Psoas muscle (tissue), 8 donors: ENCODE data around the gene EXTL1. TPM values are rescaled to one million over a fixed set of nuclear protein-coding genes. Genes with fewer than 3 reads are reported as not detected.

Experiments
- ATAC-seq, 4 donors: fragments of 200-7000 bp; cut with Tn5 transposase; one replicate each; pipeline ENCODE4 v1.9.1; 2020; ENCODE audit warnings: moderate library complexity in 3 of 4, mild to moderate bottlenecking in 2 of 4
- DNase-seq, 2 donors: peaks; one replicate each; pipeline ENCODE4 v3.0.0-alpha.2; 2020
- H3K27ac ChIP-seq: fragments of 200-600 bp; one replicate; pipeline ENCODE4 v1.8.0; 2022
- H3K27me3 ChIP-seq, 3 donors: fragments of 200-600 bp in 1 of 3; one replicate each; pipeline versions ENCODE4 v1.6.1 to v1.8.0; 2013 to 2022; ENCODE audit warnings: low read length in 2 of 3, mild to moderate bottlenecking in 2 of 3, moderate library complexity in 1 of 3; ENCODE audit not compliant: insufficient read depth in 3 of 3
- H3K36me3 ChIP-seq, 2 donors: fragments of 200-600 bp in 1 of 2; one replicate each; pipeline versions ENCODE4 v1.6.1 to v1.8.0; 2013 to 2022; ENCODE audit warnings: low read depth in 1 of 2, mild to moderate bottlenecking in 1 of 2, moderate library complexity in 1 of 2; ENCODE audit not compliant: insufficient read depth in 1 of 2
- H3K4me1 ChIP-seq: fragments of 200-600 bp; one replicate; pipeline ENCODE4 v1.8.0; 2022
- H3K4me3 ChIP-seq: fragments of 200-600 bp; one replicate; pipeline ENCODE4 v1.8.0; 2022; ENCODE audit warnings: mild to moderate bottlenecking
- H3K9me3 ChIP-seq: fragments of 200-600 bp; one replicate; pipeline ENCODE4 v1.8.0; 2022
- WGBS, 3 donors: extraction: QIAGEN DNeasy Blood & Tissue Kit; methylation state at CpG; one replicate each; pipeline versions ENCODE4 v1.1.6 to v1.1.7; 2013; 5-methylcytosine and 5-hydroxymethylcytosine counted together
- intact Hi-C, 2 donors: fragments of 100-400 bp; cut with DNase I; formaldehyde crosslinking; loops; one replicate each; pipeline versions ENCODE4 v1.11.0 to v1.14.2; 2022
- polyA plus RNA-seq, 3 donors: library from polyadenylated mRNA; stranded (reverse); fragments of 200-250 nt; gene quantifications; one replicate each; pipeline ENCODE4 v1.2.3, GENCODE V29; 2013
- total RNA-seq, 4 donors: library from RNA; stranded (reverse); fragmentation: NEBNext Ultra II Directional in 2 of 4; extraction: Animal tissue kit (Norgen Biotek cat#: 25700) in 2 of 4; gene quantifications; one replicate each; pipeline versions ENCODE4 v1.2.1 to v1.2.4, GENCODE V29; 2021 to 2023
- TF ChIP-seq, protein P1 (sequence below): fragments of 200-600 bp; IDR thresholded peaks from one replicate; pipeline ENCODE4 v1.8.0; 2022; ENCODE audit warnings: antibody characterized with exemption
- donor health status: healthy with polysubstance abuse.
- donor health status: DM: no; HTN: no; CAD: no; lungs with moderate emphysema.
- donor health status: Bipolar disorder and iron deficiency.
- donor health status: healthy.
- donor health status: DM: yes; HTN: yes; CAD: no.
- donor health status: DM: no; HTN: no; CAD: no.
- donor health status: DM: no; HTN: no; CAD: no.
- donor health status: DM: yes; HTN: yes; CAD: no.

EXTL1 gene
- total and polyA plus RNA-seq, 7 donors, result 0.39 to 4.6 (median 1.1) TPM

DNA sequence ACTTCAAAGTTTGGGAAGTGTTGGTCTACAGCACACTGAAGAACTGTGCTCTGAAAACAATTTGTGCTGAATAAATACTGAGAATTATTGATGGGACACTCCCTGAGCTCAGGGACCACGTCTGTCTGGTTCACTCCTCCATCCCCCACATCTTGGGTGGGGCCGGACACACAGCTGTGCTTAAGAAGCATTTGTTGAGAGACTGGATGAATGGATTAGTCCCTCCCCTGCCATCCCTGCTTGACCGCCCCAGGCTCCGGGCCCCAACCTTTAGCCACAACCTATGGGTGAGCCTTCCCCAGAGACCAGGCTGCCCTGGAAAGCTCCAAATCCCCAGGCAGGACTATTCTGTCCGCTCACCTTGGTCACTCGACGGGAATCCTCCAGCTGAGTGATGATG, 38.3 kb downstream of the EXTL1 start:
- intact Hi-C loops, result no loop called here
- WGBS, 3 donors, result 48 to 65% (median 55%) methylated on average over 7 of the region's 7 CpGs
- H3K27ac ChIP-seq, result peak overlapping the region; percentile 88
- H3K36me3 ChIP-seq, result peaks cover 8 to 95% of the 10 kb centered on the region in 2 donors
- TF ChIP-seq, protein P1, sequence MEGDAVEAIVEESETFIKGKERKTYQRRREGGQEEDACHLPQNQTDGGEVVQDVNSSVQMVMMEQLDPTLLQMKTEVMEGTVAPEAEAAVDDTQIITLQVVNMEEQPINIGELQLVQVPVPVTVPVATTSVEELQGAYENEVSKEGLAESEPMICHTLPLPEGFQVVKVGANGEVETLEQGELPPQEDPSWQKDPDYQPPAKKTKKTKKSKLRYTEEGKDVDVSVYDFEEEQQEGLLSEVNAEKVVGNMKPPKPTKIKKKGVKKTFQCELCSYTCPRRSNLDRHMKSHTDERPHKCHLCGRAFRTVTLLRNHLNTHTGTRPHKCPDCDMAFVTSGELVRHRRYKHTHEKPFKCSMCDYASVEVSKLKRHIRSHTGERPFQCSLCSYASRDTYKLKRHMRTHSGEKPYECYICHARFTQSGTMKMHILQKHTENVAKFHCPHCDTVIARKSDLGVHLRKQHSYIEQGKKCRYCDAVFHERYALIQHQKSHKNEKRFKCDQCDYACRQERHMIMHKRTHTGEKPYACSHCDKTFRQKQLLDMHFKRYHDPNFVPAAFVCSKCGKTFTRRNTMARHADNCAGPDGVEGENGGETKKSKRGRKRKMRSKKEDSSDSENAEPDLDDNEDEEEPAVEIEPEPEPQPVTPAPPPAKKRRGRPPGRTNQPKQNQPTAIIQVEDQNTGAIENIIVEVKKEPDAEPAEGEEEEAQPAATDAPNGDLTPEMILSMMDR, result no peak
- H3K9me3 ChIP-seq, result no peaks in the 10 kb centered on the region
- no peaks in the 10 kb centered on the region for H3K27me3 ChIP-seq
- ATAC-seq (peak in 1 of 4 donors; percentile 0), DNase-seq (peak in 1 of 2 donors; percentile 67)
- peak overlapping the region; percentile 72 for H3K4me3 ChIP-seq
- H3K4me1 ChIP-seq, result peaks cover 56% of the 10 kb centered on the region

DNA sequence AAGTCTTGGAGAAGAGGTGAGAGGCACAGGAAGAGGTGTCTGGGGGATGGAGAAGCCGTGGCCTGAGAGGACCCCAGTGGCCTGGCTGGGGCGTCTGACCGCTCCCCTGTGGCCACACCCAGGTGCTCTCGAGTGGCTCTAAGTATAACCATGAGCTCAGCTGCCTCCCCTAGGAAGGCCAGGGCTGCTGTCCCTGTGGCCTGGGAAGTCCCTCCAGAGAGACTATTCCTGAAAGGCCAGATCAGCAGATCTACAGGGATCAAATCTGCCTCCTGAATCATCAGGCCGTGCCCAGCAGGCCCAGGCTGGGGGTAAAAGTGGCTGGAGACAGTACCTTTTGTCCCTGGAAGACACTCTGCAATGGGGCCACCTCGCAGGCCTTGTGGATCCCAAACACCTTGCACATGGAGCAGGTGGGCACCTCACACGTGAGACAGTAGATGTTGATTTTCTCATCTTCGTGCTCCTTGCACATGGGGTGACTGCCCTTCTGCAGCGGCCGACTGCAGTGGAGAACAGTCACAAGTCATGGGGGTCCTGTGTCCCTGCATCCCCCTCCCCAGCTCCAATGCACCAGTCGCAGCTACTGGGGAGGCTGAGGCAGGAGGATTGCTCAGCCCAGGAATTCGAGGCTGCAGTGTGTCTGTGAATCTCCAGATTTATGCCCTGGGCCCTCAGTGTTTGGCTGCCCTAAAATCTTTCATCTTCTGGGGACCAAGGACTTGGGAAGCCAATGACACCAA, 39.4 kb downstream of the EXTL1 start:
- Histone ChIP-seq H3K27me3 (no peaks in the 10 kb centered on the region), H3K9me3 (no peaks in the 10 kb centered on the region), H3K36me3 (peaks cover 8 to 88% of the 10 kb centered on the region in 2 donors), H3K4me1 (peaks cover 56% of the 10 kb centered on the region), H3K27ac (peak overlapping the region; percentile 88), H3K4me3 (peak overlapping the region; percentile 72)
- TF ChIP-seq, protein P1, result no peak
- peak in 1 of 2 donors; percentile 76 for DNase-seq
- ATAC-seq, result peak; percentile 19 to 84 (median 61)
- 40 to 56% (median 41%) methylated on average over 12 of the region's 12 CpGs for WGBS, 3 donors
- intact Hi-C loops, result no loop called here

DNA sequence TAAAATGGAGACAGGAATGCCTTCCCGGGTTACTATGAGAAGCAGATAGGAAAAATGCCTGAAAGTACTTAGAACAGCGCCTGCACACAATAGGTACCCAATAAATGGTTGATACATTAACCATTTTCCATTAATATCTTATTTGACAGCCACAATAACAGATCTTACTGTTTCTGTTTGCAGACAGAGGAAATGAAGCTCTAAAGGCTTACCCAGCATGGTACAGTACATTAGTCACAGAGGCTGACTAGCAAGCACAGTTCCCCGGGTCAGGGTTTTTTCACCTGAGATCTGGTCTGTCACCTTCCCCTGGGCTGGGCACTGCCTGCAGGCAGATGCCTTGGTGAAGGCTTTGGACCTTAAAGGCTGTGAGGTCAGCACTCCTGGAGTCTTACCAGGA, 43.0 kb downstream of the EXTL1 start:
- DNase-seq (peak in 1 of 2 donors; percentile 54), ATAC-seq (no peak)
- peak overlapping the region; percentile 72 for H3K4me3 ChIP-seq
- intact Hi-C loops, result no loop called here
- H3K9me3 ChIP-seq, result no peaks in the 10 kb centered on the region
- TF ChIP-seq, protein P1, result no peak
- no peaks in the 10 kb centered on the region for H3K27me3 ChIP-seq
- WGBS, 3 donors, result 32 to 49% (median 36%) methylated on average over 3 of the region's 3 CpGs
- H3K4me1 ChIP-seq, result peaks cover 40% of the 10 kb centered on the region
- H3K27ac ChIP-seq, result peak overlapping the region; percentile 88
- H3K36me3 ChIP-seq, result peaks cover 6 to 60% of the 10 kb centered on the region in 2 donors

DNA sequence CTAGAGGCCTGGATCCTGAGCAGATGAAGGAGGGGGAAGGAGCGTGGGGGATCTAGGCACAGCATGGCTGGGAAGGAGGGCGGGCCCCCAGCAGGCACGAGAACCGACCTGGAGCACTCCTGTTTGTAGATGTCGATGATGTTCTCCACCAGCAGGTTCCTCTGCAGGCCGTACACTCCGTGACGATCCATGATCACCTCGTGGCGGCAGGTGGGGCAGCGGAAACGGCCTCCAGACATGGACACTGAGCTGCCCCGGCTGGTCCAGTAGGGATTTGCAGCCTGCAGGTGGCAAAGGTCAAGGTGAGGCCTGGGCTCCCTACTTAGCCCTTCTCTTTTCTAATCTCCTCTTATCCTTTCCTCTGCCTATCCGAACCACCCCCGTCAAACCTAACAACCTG, 44.6 kb downstream of the EXTL1 start:
- WGBS, 3 donors, result 23 to 57% (median 29%) methylated on average over 15 of the region's 15 CpGs
- Histone ChIP-seq H3K9me3 (no peaks in the 10 kb centered on the region), H3K4me1 (peaks cover 32% of the 10 kb centered on the region), H3K4me3 (peak overlapping the region; percentile 72), H3K27ac (peak overlapping the region; percentile 88), H3K36me3 (peaks cover 6 to 44% of the 10 kb centered on the region in 2 donors), H3K27me3 (no peaks in the 10 kb centered on the region)
- DNase-seq (peak in 1 of 2 donors; percentile 57), ATAC-seq (peak in 1 of 4 donors; percentile 18)
- TF ChIP-seq, protein P1, result peak; percentile 4
- intact Hi-C loops, result loop anchor here in 1 of 2 donors (2.0 kb wide), 1 partner anchor 29 kb away; no protein-coding TSS in a partner anchor
